DND-41 (cell line): ENCODE measurements around the gene BCL11B.

ENCODE experiments used
- ATAC-seq: fragments of 200-7000 bp; cut with Tn5 transposase; 3 replicates; pipeline ENCODE4 v1.9.1; 2021; ENCODE audit warnings: low read depth; ENCODE audit not compliant: insufficient read depth
- DNase-seq: peaks from one replicate; pipeline ENCODE4 v3.0.0-alpha.2; 2020
- H2AFZ ChIP-seq: 2 replicates; pipeline ENCODE4 v1.6.0; 2012; ENCODE audit warnings: low read depth, low read length
- H3K27ac ChIP-seq: 2 replicates; pipeline ENCODE4 v1.5.1; 2012; ENCODE audit warnings: low read length, inconsistent platforms
- H3K27me3 ChIP-seq: fragments of 200-600 bp; sonication (generic); 2 replicates; pipeline ENCODE4 v1.6.0; 2012; ENCODE audit warnings: low read length, mild to moderate bottlenecking, inconsistent platforms; ENCODE audit not compliant: insufficient read depth, poor library complexity
- H3K36me3 ChIP-seq: 2 replicates; pipeline ENCODE4 v1.5.1; 2012; ENCODE audit warnings: low read length, inconsistent platforms; ENCODE audit not compliant: insufficient read depth
- H3K4me1 ChIP-seq: 2 replicates; pipeline ENCODE4 v1.5.1; 2012; ENCODE audit warnings: mild to moderate bottlenecking, low read length; ENCODE audit not compliant: insufficient read depth
- H3K4me2 ChIP-seq: 2 replicates; pipeline ENCODE4 v1.6.0; 2012; ENCODE audit warnings: mild to moderate bottlenecking, moderate library complexity, low read length, inconsistent platforms; ENCODE audit not compliant: insufficient read depth
- H3K4me3 ChIP-seq, 2 experiments: fragments of 200-600 bp in 1 of 2; shearing (Covaris generic) in 1 of 2; 2 replicates each; pipeline ENCODE4 v1.5.1; 2012 to 2016; ENCODE audit warnings: inconsistent platforms in 2 of 2, low read length in 2 of 2, mild to moderate bottlenecking in 2 of 2, low read depth in 1 of 2, moderate library complexity in 1 of 2
- H3K79me2 ChIP-seq: 2 replicates; pipeline ENCODE4 v1.6.0; 2012; ENCODE audit warnings: low read length, inconsistent platforms; ENCODE audit not compliant: insufficient read depth
- H3K9ac ChIP-seq: 2 replicates; pipeline ENCODE4 v1.6.0; 2012; ENCODE audit warnings: low read depth, mild to moderate bottlenecking, inconsistent platforms, low read length, moderate library complexity
- H3K9me3 ChIP-seq: 2 replicates; pipeline ENCODE4 v1.5.1; 2012; ENCODE audit warnings: low read length, moderate library complexity, mild to moderate bottlenecking, inconsistent platforms; ENCODE audit not compliant: insufficient read depth, severe bottlenecking
- H4K20me1 ChIP-seq: 2 replicates; pipeline ENCODE4 v1.6.0; 2012; ENCODE audit warnings: low read length; ENCODE audit not compliant: insufficient read depth
- CTCF ChIP-seq: IDR thresholded peaks from 2 replicates; pipeline ENCODE4 v1.5.1; 2012; ENCODE audit warnings: borderline replicate concordance, low read length, moderate library complexity, mild to moderate bottlenecking; ENCODE audit not compliant: poor library complexity, severe bottlenecking; ENCODE audit errors: extremely low read depth
- EZH2 ChIP-seq: IDR thresholded peaks from 3 replicates; pipeline ENCODE4 v1.6.1; 2012; ENCODE audit warnings: borderline replicate concordance, low read depth, mild to moderate bottlenecking, moderate library complexity, low read length, inconsistent platforms; ENCODE audit not compliant: severe bottlenecking

Gene BCL11B

GRCh38 chr14:99131632-99132271 lies 140.2 kb downstream of the BCL11B start:
- Histone ChIP-seq H3K9ac (no peak overlapping the region), H3K9me3 (no peaks in the 10 kb centered on the region), H3K4me2 (no peak overlapping the region), H2AFZ (no peak overlapping the region), H4K20me1 (no peaks in the 10 kb centered on the region), H3K27ac (no peak overlapping the region), H3K36me3 (no peaks in the 10 kb centered on the region), H3K27me3 (no peaks in the 10 kb centered on the region), H3K4me3 (no peak overlapping the region), H3K4me1 (peaks cover 12% of the 10 kb centered on the region), H3K79me2 (no peaks in the 10 kb centered on the region)
- DNase-seq (no peak), ATAC-seq (no peak)
- TF ChIP-seq EZH2 (no peak), CTCF (no peak)

GRCh38 chr14:99129998-99130397 lies 142.0 kb downstream of the BCL11B start:
- Histone ChIP-seq H2AFZ (no peak overlapping the region), H3K4me2 (no peak overlapping the region), H3K79me2 (no peaks in the 10 kb centered on the region), H3K36me3 (no peaks in the 10 kb centered on the region), H3K27me3 (no peaks in the 10 kb centered on the region), H3K4me1 (peaks cover 12% of the 10 kb centered on the region), H3K9ac (no peak overlapping the region), H3K27ac (no peak overlapping the region), H3K9me3 (no peaks in the 10 kb centered on the region), H3K4me3 (no peak overlapping the region), H4K20me1 (no peaks in the 10 kb centered on the region)
- TF ChIP-seq CTCF, result no peak
- no peak for TF ChIP-seq EZH2
- DNase-seq, result no peak
- no peak for ATAC-seq

GRCh38 chr14:99129211-99129696 lies 142.7 kb downstream of the BCL11B start:
- H3K4me3 ChIP-seq, result no peak overlapping the region
- TF ChIP-seq CTCF, result no peak
- TF ChIP-seq EZH2, result no peak
- no peak overlapping the region for H2AFZ ChIP-seq
- H3K27ac ChIP-seq, result no peak overlapping the region
- no peaks in the 10 kb centered on the region for H3K36me3 ChIP-seq
- no peaks in the 10 kb centered on the region for H3K79me2 ChIP-seq
- no peaks in the 10 kb centered on the region for H3K9me3 ChIP-seq
- DNase-seq, result no peak
- H3K4me1 ChIP-seq, result peaks cover 8% of the 10 kb centered on the region
- H3K4me2 ChIP-seq, result no peak overlapping the region
- no peaks in the 10 kb centered on the region for H4K20me1 ChIP-seq
- H3K9ac ChIP-seq, result no peak overlapping the region
- 0 out of 3 replicates have a peak, but pooled peaks have one; percentile 29 for ATAC-seq
- H3K27me3 ChIP-seq, result no peaks in the 10 kb centered on the region
